Ramos (cell line): ENCODE data around the gene LRP6.

Experiments
- in situ Hi-C: fragments of 300-500 bp; cut with MboI; formaldehyde crosslinking; loops from one replicate; pipeline ENCODE4 v1.14.3; 2022; ENCODE audit warnings: low sequenced_read_pairs; ENCODE audit not compliant: unreplicated experiment

The LRP6 gene

GRCh38 chr12:12087693-12088034, 179.2 kb downstream of the LRP6 start:
- in situ Hi-C loops = no loop called here

GRCh38 chr12:12086973-12087692, 179.7 kb downstream of the LRP6 start:
- in situ Hi-C loops = no loop called here

- in situ Hi-C loops = no loop called here
These were observed 180.5 kb downstream of the LRP6 start for GRCh38 chr12:12086362-12086761.

GRCh38 chr12:12083688-12084087, 183.2 kb downstream of the LRP6 start:
- in situ Hi-C loops = no loop called here

GRCh38 chr12:12081836-12082497, 184.9 kb downstream of the LRP6 start:
- in situ Hi-C loops = no loop called here

- in situ Hi-C loops = no loop called here
These were observed 187.6 kb downstream of the LRP6 start for GRCh38 chr12:12079291-12079690.

- in situ Hi-C loops = no loop called here
These were observed 194.6 kb downstream of the LRP6 start for GRCh38 chr12:12072064-12072760.

- in situ Hi-C loops = no loop called here
These were observed 195.9 kb downstream of the LRP6 start, which contains the start of gene BCL2L14 for GRCh38 chr12:12070674-12071656. TSS of gene BCL2L14 (plus strand) at chr12:12070939. CDS start at chr12:12079306, 8,367 bp downstream.

GRCh38 chr12:12069821-12070548, 196.9 kb downstream of the LRP6 start:
- in situ Hi-C loops = no loop called here

- in situ Hi-C loops = no loop called here
These were observed 198.1 kb downstream of the LRP6 start for GRCh38 chr12:12068751-12069150.
